ENCODE data around the gene TMEM150C.

DNA sequence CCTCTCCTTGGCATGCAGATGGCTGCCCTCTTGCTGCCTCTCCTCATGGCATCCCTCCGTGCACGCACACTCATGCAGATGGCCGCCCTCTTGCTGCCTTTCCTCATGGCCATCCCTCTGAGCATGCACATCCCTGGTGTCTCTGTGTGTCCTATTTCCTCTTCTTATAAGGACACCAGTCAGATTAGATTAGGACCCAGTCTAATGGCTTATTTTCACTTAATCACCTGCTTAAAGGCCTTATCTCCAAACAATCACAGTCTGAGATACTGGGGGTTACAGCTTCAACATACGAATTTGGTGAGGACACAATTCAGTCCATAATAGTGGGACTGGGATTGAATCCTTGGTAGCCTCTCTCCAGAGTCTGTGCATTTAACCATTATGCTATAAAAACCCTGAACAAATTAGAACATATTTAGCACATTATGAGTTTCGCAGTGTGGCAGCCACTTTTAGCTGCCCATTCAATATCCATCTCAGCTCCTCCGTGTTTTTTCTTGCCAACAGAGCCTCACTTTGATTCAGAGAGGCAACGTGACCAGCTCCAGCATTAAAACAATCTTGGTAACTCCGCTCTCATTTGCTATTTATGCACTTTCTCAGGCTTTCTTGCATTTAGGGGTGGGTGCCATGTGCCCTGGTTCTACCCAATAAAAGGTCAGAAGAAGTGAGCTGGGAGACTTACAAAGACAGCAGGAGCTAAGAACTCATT is 26.2 kb upstream of the TMEM150C start:
- TF ChIP-seq, protein P1, sequence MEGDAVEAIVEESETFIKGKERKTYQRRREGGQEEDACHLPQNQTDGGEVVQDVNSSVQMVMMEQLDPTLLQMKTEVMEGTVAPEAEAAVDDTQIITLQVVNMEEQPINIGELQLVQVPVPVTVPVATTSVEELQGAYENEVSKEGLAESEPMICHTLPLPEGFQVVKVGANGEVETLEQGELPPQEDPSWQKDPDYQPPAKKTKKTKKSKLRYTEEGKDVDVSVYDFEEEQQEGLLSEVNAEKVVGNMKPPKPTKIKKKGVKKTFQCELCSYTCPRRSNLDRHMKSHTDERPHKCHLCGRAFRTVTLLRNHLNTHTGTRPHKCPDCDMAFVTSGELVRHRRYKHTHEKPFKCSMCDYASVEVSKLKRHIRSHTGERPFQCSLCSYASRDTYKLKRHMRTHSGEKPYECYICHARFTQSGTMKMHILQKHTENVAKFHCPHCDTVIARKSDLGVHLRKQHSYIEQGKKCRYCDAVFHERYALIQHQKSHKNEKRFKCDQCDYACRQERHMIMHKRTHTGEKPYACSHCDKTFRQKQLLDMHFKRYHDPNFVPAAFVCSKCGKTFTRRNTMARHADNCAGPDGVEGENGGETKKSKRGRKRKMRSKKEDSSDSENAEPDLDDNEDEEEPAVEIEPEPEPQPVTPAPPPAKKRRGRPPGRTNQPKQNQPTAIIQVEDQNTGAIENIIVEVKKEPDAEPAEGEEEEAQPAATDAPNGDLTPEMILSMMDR (IDR thresholded peaks at IDR 0.05; ENCODE audit: low read depth, low read length, missing input control) = no peak
- TF ChIP-seq, protein P2, sequence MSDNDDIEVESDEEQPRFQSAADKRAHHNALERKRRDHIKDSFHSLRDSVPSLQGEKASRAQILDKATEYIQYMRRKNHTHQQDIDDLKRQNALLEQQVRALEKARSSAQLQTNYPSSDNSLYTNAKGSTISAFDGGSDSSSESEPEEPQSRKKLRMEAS (IDR thresholded peaks at IDR 0.05) = no peak
- TF ChIP-seq, protein P3, sequence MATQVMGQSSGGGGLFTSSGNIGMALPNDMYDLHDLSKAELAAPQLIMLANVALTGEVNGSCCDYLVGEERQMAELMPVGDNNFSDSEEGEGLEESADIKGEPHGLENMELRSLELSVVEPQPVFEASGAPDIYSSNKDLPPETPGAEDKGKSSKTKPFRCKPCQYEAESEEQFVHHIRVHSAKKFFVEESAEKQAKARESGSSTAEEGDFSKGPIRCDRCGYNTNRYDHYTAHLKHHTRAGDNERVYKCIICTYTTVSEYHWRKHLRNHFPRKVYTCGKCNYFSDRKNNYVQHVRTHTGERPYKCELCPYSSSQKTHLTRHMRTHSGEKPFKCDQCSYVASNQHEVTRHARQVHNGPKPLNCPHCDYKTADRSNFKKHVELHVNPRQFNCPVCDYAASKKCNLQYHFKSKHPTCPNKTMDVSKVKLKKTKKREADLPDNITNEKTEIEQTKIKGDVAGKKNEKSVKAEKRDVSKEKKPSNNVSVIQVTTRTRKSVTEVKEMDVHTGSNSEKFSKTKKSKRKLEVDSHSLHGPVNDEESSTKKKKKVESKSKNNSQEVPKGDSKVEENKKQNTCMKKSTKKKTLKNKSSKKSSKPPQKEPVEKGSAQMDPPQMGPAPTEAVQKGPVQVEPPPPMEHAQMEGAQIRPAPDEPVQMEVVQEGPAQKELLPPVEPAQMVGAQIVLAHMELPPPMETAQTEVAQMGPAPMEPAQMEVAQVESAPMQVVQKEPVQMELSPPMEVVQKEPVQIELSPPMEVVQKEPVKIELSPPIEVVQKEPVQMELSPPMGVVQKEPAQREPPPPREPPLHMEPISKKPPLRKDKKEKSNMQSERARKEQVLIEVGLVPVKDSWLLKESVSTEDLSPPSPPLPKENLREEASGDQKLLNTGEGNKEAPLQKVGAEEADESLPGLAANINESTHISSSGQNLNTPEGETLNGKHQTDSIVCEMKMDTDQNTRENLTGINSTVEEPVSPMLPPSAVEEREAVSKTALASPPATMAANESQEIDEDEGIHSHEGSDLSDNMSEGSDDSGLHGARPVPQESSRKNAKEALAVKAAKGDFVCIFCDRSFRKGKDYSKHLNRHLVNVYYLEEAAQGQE (IDR thresholded peaks at IDR 0.05) = no peak
- no peak for TF ChIP-seq RAD21 (IDR thresholded peaks at IDR 0.05)
- no peak for TF ChIP-seq GABPA (IDR thresholded peaks at IDR 0.05 in 1 of 2, conservative IDR thresholded peaks at IDR 0.05 in 1 of 2)
- no peak for TF ChIP-seq HNF4A (conservative IDR thresholded peaks at IDR 0.05)
- no peak for TF ChIP-seq EGR1 (IDR thresholded peaks at IDR 0.05; ENCODE audit: low read depth in 2 of 2)
- TF ChIP-seq, protein P4, sequence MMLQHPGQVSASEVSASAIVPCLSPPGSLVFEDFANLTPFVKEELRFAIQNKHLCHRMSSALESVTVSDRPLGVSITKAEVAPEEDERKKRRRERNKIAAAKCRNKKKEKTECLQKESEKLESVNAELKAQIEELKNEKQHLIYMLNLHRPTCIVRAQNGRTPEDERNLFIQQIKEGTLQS (IDR thresholded peaks at IDR 0.05) = no peak
- no peak for TF ChIP-seq SP1 (IDR thresholded peaks at IDR 0.05)
- no peak for TF ChIP-seq YY1 (IDR thresholded peaks at IDR 0.05)
- no peak for TF ChIP-seq NR2F2 (IDR thresholded peaks at IDR 0.05)

All from liver (tissue), 3 donors.